Activated naive CD4-positive, alpha-beta T cell treated with Interleukin-2 at 50 U/mL for 16 hours (primary cell): ENCODE measurements around the gene RRP12.
"Not testable (repeated sequence)": the region's sequence is repeated elsewhere in the genome, so short reads cannot be mapped to it uniquely, and the experiment has no call there.

Source experiments
- DNase-seq: peaks from one replicate; pipeline ENCODE4 v3.0.0-alpha.2; 2020

RRP12 gene

GRCh38 chr10:97400665-97401454, at the start of gene RRP12:
Gene RRP12 (minus strand): TSS chr10:97401340. CDS start chr10:97401231, 109 bp downstream.
- peak; percentile 79 for DNase-seq

- DNase-seq = no peak
Observed at GRCh38 chr10:97450828-97451227, 49.7 kb upstream of the RRP12 start.

GRCh38 chr10:97445722-97446639, 44.8 kb upstream of the RRP12 start, which contains the start of the genes EXOSC1 and ZDHHC16:
Gene EXOSC1 (minus strand): TSS chr10:97446006. CDS start chr10:97445985, 21 bp downstream.
Gene ZDHHC16 (plus strand): TSS chr10:97446175. CDS start chr10:97451676, 5,501 bp downstream.
- DNase-seq = peak; percentile 93

- no peak for DNase-seq
Observed at GRCh38 chr10:97445357-97445721, 44.2 kb upstream of the RRP12 start.

GRCh38 chr10:97444212-97444611, 43.1 kb upstream of the RRP12 start:
- no peak for DNase-seq

GRCh38 chr10:97442277-97442676, 41.1 kb upstream of the RRP12 start:
- DNase-seq = no peak

GRCh38 chr10:97435211-97435610, 34.1 kb upstream of the RRP12 start:
- DNase-seq = no peak

GRCh38 chr10:97434557-97434956, 33.4 kb upstream of the RRP12 start:
- no peak for DNase-seq

- DNase-seq = no peak
Observed at GRCh38 chr10:97434055-97434454, 32.9 kb upstream of the RRP12 start.

GRCh38 chr10:97428572-97428981, 27.4 kb upstream of the RRP12 start:
- peak; percentile 58 for DNase-seq

- DNase-seq = peak; percentile 56
Observed at GRCh38 chr10:97427571-97428179, 26.5 kb upstream of the RRP12 start.

GRCh38 chr10:97426776-97427570, 25.8 kb upstream of the RRP12 start:
- DNase-seq = peak; percentile 19

- DNase-seq = peak; percentile 94
Observed at GRCh38 chr10:97425964-97426775, 25.0 kb upstream of the RRP12 start, which contains the start of gene PGAM1. Gene PGAM1 (plus strand): TSS chr10:97426191. CDS start chr10:97426308, 117 bp downstream.

- DNase-seq = not testable (repeated sequence)
Observed at GRCh38 chr10:97423757-97424098, 22.6 kb upstream of the RRP12 start.

- no peak for DNase-seq
Observed at GRCh38 chr10:97416565-97416964, 15.4 kb upstream of the RRP12 start.

GRCh38 chr10:97412891-97413304, 11.8 kb upstream of the RRP12 start:
- DNase-seq = peak; percentile 75

- no peak for DNase-seq
Observed at GRCh38 chr10:97411406-97411805, 10.3 kb upstream of the RRP12 start.

GRCh38 chr10:97408496-97408992, 7.4 kb upstream of the RRP12 start:
- no peak for DNase-seq

GRCh38 chr10:97407952-97408248, 6.8 kb upstream of the RRP12 start:
- no peak for DNase-seq

GRCh38 chr10:97407211-97407951, 6.2 kb upstream of the RRP12 start:
- peak; percentile 66 for DNase-seq

GRCh38 chr10:97406483-97406882, 5.3 kb upstream of the RRP12 start:
- not testable (repeated sequence) for DNase-seq
